GM21526 (cell line): ENCODE results near the gene C1orf198.

ENCODE experiments used
- ATAC-seq: cut with Tn5 transposase; IDR thresholded peaks from one replicate; pipeline ENCODE4 v1.9.1; 2021; ENCODE audit warnings: moderate library complexity; ENCODE audit not compliant: unreplicated experiment, low FRiP score

C1orf198 gene

GRCh38 chr1:230816018-230816417 is 52.3 kb downstream of the C1orf198 start:
- ATAC-seq = no peak

GRCh38 chr1:230814949-230815692 is 53.2 kb downstream of the C1orf198 start:
- no peak for ATAC-seq

GRCh38 chr1:230812568-230812967 is 55.8 kb downstream of the C1orf198 start:
- no peak for ATAC-seq

- no peak for ATAC-seq
Observed at GRCh38 chr1:230809256-230809990, 58.9 kb downstream of the C1orf198 start.

- no peak for ATAC-seq
Observed at GRCh38 chr1:230808281-230808872, 59.9 kb downstream of the C1orf198 start.

- ATAC-seq = no peak
Observed at GRCh38 chr1:230807561-230808280, 60.6 kb downstream of the C1orf198 start.

- no peak for ATAC-seq
Observed at GRCh38 chr1:230807029-230807428, 61.3 kb downstream of the C1orf198 start.

GRCh38 chr1:230806552-230806951 is 61.8 kb downstream of the C1orf198 start:
- no peak for ATAC-seq

GRCh38 chr1:230804396-230804795 is 63.9 kb downstream of the C1orf198 start:
- ATAC-seq = no peak

- no peak for ATAC-seq
Observed at GRCh38 chr1:230800891-230801840, 67.2 kb downstream of the C1orf198 start.

- no peak for ATAC-seq
Observed at GRCh38 chr1:230798491-230798890, 69.8 kb downstream of the C1orf198 start.

GRCh38 chr1:230797942-230798365 is 70.4 kb downstream of the C1orf198 start:
- ATAC-seq = no peak

GRCh38 chr1:230797376-230797920 is 70.9 kb downstream of the C1orf198 start:
- no peak for ATAC-seq

- ATAC-seq = no peak
Observed at GRCh38 chr1:230796626-230797025, 71.7 kb downstream of the C1orf198 start.

GRCh38 chr1:230794871-230795605 is 73.3 kb downstream of the C1orf198 start:
- no peak for ATAC-seq

- no peak for ATAC-seq
Observed at GRCh38 chr1:230794431-230794830, 73.9 kb downstream of the C1orf198 start.

- ATAC-seq = no peak
Observed at GRCh38 chr1:230793463-230793745, 74.9 kb downstream of the C1orf198 start.

GRCh38 chr1:230792691-230793462 is 75.4 kb downstream of the C1orf198 start:
- no peak for ATAC-seq
